Activated T-cell treated with anti-CD3 and anti-CD28 coated beads for 4 hours (primary cell): Measurements from ENCODE around the gene NAV2.
"Not testable (repeated sequence)": the region's sequence is repeated elsewhere in the genome, so short reads cannot be mapped to it uniquely, and the experiment has no call there.

Experiments used
- DNase-seq: peaks from one replicate; pipeline ENCODE4 v3.0.0-alpha.2; 2020

NAV2 gene

DNA sequence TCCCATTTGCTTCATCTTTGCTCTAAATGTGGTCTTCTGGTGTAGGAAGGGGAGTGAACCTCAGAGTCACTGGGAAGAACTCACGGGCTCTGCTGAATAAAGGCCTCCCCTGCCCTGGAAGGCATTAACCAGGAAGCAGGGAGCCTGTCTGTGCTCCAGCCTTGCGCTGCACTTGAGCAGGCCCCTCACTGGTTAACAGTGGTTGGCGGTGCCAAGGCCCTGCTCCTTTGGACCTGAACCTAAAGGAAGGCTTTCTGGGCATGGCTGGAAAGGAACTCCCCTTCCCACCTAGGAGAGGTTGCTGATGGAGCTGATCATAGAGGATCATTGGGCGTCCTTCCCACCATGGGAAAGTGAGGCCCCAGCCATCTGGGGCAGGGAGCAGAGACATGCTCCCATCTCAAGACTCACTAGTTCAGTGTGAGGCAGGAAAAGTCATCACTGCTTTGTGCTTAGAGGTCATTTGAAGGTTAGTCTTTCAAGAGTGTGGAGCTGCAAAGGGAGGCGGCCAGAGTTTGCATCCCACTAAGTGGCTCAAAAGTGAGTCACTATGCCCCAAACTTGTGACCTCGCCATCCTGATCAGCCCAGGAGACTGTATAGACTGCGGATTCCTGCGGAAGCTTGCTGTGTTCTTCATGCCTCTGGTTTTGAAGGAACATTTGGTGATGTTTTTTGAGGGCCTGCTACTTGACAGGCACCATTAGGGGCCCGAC lies 397.3 kb downstream of the NAV2 start:
- no peak for DNase-seq

- DNase-seq = peak; percentile 11
Measured at GRCh38 chr11:20110908-20111669, 398.5 kb downstream of the NAV2 start.

DNA sequence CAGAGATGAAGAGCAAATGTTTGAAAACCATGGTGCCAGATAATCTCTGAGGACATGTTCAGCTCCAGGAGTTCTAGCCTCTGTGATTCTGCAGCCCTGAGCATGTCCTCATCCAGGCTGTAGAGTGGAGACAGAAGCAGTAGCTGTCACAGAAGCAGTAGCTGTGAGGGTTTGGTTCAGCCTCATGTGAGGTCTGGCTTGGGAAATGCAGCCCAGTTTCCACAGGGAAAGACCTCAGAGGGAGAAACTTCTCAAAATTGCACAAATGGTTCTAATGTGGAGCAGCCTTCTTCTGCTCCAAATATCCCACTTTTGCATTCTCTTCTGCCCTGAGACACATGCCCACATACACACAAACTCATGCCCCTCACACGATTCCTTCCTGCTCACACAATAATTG lies 399.2 kb downstream of the NAV2 start:
- no peak for DNase-seq

DNA sequence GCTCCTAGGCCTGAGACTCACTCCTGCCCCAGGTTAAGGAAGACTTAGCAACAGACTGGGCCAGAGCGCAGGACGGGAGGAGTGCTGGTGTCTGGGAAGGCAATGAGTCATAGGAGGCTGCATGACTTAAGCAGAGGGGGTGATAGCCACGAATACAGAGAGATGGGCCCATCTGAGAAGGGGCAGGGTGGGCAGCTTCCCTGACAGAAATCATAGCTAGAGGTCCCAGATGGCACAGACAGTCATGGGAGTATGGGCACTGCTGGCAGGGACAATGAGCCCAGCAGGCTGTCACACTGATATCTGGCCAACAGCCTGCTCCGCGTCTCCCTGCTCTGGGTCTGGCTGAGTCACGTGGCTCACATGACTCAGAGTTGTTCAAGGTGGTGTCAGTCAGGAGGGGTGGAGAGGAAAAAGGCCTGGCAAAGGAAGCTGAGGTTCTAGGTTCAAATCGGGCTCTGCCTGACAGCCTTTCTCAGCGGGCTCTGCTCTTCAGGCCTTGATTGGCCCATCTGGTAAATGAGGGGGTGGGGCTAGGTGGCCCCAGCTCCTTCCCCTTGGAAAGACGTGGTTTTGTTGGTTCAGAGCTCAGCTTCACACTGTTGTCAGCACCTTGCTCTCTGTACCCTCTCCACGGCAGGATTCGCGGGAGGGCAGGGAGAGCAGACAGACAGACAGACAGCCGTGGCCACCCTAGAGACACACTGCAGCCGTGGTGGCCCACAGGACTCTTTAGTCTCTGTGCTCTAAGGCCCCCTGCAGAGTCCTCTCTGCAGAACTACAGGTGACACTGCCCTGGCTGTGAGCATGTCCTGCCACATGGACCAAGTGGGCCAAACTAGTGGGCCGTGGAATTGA lies 399.9 kb downstream of the NAV2 start:
- no peak for DNase-seq

GRCh38 chr11:20113149-20113438 lies 400.5 kb downstream of the NAV2 start:
- DNase-seq = no peak

DNA sequence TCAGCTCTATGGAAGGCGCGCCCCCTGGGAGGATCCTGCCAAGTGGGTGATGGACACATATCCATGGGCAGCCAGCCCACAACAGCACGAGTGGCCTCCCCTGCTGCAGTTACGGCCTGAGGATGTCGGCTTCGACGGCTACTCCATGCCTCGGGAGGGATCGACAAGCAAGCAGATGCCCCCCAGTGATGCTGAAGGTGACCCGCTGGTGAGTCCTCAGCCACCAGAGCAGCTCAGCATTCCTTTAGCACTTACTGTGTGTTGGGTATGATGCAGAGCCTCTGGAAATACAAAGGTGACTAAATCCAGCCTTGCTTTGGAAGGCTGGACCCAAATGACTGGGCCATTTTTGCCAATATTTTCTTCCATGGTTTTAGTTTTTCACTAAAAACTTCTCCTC lies 402.0 kb downstream of the NAV2 start:
- DNase-seq = no peak

DNA sequence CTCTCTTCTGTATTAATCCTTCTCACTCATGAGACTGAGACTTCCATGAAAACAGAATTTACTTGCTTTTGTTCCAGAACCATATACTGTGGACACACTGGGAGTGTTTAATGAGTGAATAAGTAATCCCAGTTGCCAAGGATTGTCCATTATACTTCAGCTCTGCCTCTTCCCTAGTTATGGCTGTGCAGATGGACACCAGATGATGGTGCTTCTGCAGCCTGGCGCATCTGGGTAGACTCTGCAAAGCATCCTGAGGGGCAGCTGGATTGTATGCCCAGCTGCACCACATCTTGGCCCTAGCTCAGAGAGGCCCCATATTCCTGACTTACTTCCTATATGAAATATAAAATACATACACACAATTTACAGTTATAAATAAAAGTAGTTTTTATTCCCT lies 404.2 kb downstream of the NAV2 start:
- no peak for DNase-seq

GRCh38 chr11:20117291-20117690 lies 404.7 kb downstream of the NAV2 start:
- no peak for DNase-seq

- DNase-seq = no peak
Measured at GRCh38 chr11:20118209-20118608, 405.6 kb downstream of the NAV2 start.

DNA sequence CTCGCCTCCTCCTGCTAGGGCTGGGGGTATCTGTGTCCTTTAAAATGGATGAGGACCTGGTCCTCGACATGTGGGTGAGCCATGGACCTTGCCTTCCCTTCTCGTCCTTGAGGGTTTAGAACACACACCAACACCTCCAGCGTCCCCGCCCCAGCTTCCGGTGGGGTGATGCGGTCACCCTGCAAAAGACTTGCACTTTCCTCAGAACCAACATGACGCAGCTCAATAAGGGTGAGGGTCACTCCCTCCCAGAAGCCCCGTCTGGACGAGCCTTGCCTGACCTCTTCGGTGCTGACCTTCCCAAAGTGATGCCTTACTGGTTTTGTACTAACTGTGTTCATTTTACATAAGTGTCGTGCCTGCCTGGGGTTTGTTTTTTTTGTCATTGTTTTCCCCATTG lies 406.7 kb downstream of the NAV2 start:
- no peak for DNase-seq

DNA sequence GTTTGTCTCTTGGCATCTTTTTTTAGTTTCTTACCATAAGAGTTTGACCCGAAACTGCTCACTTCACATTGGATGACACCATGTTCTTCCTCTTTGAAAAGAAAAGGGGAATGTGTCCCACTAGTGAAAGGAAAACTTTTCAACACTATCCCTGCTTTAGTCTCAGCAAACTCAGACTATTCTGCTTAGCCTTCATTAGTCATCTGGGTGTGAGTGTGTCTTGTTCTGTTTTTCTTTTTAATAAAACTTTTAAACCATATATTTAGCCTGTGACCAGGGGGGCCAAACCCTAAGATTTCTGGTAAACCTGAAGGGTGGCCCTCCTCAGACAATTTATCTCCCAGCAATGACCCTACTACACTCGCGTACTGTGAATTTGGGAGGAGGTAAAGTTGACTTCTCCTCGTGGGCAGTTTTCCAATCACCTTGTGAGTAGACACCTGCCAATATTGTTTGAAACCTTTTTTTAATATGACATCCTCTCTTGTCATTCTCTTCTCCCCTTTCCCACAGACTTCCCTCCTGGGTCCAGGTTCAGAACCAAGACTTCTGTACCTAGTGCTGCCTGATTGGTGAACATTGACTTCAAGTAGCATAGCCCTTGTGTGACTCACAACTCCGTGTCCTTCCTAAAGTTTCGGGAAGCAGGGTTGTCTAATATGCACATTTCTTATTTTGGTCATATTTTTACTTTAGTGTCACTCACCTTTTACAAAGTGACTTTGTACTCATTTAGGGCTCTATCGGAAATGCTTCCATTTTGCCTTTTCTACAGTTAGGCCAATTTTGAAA lies 407.7 kb downstream of the NAV2 start:
- no peak for DNase-seq

GRCh38 chr11:20122131-20122530 lies 409.5 kb downstream of the NAV2 start:
- no peak for DNase-seq

- no peak for DNase-seq
Measured at GRCh38 chr11:20125927-20126326, 413.3 kb downstream of the NAV2 start.

DNA sequence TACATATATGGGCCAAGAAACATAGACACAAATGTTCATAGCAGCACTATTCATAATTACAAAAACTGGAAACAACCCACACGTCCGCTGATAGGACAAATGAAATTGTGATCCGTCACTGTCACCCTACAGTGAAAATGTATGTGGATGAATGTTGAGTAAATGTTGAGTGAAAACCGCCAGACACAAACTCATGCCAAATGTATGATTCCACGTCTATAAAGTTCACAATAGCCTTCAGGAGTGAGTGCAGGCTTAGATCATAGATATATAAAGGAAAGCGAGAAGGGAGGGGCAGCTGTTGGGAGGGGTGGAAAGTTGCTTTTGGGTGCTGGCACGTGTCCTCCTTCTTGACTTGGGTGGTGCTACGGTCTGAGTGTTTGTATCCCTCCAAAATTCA lies 414.1 kb downstream of the NAV2 start:
- DNase-seq = no peak

GRCh38 chr11:20127671-20128527 lies 415.3 kb downstream of the NAV2 start:
- DNase-seq = peak; percentile 71

DNA sequence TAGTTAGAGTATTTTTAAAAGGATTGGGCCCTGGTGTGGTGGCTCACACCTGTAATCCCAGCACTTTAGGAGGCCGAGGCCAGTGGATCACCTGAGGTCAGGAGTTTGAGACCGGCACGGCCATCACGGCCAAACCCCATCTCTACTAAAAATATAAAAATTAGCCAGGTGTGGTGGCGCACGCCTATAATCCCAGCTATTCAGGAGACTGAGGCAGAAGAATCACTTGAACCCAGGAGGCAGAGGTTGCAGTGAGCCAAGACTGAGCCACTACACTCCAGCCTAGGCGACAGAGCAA lies 415.8 kb downstream of the NAV2 start:
- DNase-seq = not testable (repeated sequence)

DNA sequence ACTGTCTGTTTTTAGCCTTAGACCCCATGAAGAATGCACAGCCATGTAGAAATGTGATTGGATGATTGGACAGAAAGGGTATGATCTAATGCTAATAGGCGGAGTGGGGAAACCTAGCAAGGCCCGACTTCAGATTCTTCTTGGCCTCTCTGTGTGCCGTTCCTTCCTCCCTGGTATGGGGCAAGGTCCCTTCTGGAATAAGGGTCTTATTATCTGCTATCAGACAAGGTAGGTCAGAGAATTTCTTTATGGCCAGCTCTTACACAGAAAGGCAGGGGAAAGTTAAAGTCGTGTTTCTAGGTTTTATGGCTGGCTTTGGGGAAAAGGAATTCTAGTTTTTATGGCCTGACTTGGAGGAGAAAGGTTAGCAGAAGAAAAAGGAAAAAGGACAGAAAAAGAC lies 417.0 kb downstream of the NAV2 start:
- DNase-seq = no peak

DNA sequence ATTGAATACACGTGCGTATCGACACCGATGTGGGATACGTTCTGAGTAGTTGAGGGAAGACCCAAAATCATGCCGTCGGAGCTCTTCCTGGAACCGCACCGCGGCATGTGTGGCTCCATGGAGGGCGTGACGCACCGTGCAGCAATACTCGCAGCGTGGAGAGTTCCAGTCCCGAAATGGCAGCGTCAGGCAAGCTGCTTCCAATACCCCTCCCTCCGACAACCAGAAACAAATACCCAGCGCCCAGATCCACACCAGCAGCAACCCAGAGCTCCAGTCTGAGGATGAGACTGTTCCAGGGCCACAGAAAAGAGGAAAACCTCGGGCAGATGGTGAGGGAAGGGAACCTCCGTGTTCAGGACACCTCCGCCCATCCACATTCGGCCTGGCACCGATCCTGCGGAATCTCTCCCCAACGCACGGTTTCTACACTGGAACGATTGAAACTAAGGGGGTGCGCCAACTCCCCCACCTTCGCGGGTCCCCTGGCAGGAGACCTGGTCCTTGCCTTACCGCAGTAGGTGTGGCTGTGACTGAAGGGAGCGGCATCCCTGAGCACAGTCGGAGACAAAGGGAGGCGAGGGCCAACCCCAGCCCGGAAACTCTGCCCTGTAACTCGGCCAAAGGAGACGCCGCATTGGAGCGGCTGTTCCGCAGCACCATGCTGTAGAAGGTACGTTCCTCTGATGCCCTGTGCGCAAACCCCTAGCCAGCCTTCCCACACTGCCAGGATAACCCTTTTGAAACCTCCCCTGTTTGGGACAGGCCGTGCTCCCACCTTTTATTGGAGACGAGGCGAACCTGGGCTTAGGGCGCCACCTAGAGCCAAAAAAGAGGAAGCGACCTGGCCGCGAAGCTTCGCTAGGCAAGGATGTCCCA lies 419.4 kb downstream of the NAV2 start:
- DNase-seq = peak; percentile 24

- DNase-seq = no peak
Measured at GRCh38 chr11:20132667-20133039, 420.0 kb downstream of the NAV2 start.

GRCh38 chr11:20134991-20135736 lies 422.5 kb downstream of the NAV2 start:
- no peak for DNase-seq

DNA sequence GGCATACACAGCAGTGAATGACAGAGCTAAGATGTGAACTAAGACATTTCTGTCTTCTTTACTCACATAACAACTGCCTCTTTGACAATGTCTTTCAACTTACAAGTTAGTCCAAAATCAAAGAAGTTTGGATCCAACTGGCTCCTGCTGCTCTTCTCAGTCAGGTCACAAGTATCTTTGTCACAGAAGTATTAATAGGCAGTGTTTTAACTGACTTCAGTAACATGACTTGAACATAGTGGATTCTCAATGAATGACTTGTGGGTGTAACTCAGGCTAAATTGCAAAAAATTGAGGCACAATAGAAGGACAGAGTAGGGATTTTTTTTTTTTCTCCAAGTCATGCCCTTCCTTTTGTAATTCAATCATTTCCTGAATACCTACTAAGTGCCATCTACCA lies 425.0 kb downstream of the NAV2 start:
- no peak for DNase-seq
